ENCODE results near the gene CD6. TPM values are rescaled to one million over a fixed set of nuclear protein-coding genes. Genes with fewer than 3 reads are reported as not detected.

CD6 gene
- total RNA-seq, 1 experiment from 2014 or later, result not detected

DNA sequence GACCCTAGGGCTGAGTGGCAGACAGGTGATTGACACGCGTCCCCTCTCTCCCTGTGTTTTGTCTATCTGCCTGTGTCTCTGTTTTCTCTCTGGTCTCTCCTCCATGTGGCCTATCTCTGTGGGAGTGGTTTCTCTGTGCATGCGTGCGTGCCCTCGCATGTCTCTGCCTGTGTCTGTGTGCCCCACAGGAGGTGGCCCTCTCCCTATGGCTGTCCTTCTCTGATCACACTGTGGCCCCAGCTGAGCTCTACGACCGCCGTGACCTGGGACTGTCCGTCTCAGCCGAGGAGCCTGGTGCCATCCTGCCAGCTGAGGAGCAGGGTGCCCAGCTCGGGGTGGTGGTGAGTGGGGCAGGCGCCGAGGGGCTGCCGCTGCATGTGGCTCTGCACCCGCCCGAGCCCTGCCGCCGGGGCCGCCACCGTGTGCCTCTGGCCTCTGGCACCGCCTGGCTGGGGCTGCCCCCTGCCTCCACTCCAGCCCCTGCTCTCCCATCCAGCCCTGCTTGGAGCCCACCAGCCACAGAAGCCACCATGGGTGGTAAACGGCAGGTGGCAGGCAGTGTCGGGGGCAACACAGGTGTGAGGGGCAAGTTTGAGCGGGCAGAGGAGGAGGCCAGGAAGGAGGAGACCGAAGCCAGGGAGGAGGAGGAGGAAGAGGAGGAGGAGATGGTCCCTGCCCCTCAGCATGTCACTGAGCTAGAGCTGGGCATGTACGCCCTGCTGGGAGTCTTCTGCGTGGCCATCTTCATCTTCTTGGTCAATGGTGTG, 35.6 kb upstream of the CD6 start:
- DNase-seq (ENCODE audit: low read depth), result no peak

DNA sequence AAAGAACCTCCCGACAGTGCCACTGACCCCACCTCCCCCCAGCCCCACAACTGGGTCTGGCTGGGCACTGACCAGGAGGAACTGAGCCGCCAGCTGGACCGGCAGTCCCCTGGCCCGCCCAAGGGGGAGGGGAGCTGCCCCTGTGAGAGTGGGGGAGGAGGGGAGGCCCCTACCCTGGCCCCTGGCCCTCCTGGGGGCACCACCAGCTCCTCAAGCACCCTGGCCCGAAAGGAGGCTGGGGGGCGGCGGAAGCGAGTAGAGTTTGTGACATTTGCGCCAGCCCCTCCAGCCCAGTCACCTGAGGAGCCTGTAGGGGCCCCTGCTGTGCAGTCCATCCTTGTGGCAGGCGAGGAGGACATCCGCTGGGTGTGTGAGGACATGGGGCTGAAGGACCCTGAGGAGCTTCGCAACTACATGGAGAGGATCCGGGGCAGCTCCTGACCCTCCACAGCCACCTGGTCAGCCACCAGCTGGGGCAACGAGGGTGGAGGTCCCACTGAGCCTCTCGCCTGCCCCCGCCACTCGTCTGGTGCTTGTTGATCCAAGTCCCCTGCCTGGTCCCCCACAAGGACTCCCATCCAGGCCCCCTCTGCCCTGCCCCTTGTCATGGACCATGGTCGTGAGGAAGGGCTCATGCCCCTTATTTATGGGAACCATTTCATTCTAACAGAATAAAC, 34.9 kb upstream of the CD6 start:
- DNase-seq (ENCODE audit: low read depth), result no peak

DNA sequence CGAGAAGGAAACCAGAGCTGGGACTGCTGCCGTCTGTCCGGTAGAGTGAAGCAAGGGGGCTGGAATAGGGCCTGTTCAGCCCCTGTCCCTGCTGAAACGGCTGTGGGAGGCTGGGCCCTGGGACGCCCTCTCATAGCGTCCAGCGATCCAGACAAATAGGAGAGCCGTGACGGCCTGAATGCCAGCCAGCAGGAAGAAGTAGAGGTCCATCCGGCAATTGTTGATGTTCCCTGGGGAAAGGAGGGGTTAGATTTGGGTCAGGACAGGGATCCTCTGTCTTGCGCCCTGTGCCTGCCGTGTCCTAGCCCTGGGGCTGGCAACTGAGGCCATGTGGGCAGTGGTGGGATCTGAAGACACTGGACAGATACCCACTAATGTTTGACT, 34.3 kb upstream of the CD6 start:
- no peak for DNase-seq (ENCODE audit: low read depth)

- DNase-seq (ENCODE audit: low read depth), result no peak
Observed at GRCh38 chr11:60937811-60938210, 33.7 kb upstream of the CD6 start.

DNA sequence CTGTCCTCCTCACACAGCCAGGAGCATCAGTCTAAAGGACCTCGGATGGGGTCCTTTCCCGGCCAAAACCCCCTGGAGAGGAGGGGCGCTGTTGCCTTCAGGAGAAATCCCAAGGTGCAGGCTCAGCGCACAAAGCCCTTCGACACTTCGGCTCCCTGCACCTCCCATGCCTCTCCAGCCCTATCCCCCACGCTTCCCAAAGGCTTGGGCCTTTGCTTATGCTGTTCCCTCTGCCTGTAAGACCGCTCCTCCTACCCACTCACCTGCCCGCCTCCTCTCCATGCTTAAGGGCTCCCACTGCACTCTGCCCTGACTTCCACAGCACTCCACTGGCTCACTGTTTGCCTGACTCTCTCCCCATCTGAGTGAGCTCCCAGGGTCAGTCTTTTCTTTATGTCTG, 33.0 kb upstream of the CD6 start:
- no peak for DNase-seq (ENCODE audit: low read depth)

- no peak for DNase-seq (ENCODE audit: low read depth)
Observed at GRCh38 chr11:60939301-60939700, 32.2 kb upstream of the CD6 start.

GRCh38 chr11:60939855-60940254, 31.6 kb upstream of the CD6 start:
- DNase-seq (ENCODE audit: low read depth), result no peak

DNA sequence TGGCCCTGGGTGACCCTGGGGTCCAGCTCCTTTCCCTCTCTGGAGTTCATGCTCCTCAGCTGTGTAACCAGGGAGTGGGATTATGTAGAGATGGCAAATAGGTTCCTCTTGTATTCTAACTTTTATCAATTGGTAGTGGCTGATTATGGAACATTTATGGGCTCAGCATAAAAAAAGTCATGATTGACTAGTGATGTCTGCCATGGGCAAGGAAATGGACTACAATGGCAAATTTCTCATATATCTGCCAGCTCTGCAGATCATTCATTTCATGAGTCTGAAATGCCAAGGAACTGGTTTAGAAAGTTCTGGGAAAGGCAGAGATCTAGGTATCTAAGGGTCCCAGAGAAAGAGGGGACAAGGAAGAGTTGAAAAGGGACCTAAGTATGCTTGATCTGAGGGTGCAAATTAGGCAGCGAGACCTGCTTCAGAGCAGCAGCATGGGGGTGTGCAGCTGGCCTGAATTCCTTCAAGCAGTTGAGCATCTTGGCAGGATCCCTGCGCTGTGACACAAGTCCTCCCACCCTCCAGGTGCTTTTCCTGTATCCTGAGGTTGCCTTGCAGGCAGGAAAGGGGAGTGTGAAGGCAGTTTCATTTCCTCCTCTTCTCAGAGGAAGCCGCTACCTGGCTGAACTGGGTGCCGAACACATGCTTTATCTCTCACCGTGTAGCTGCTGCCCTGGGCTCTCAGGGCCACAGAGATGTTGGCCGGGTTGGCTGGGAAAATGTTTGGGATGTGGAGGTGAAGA, 29.9 kb upstream of the CD6 start:
- no peak for DNase-seq (ENCODE audit: low read depth)

DNA sequence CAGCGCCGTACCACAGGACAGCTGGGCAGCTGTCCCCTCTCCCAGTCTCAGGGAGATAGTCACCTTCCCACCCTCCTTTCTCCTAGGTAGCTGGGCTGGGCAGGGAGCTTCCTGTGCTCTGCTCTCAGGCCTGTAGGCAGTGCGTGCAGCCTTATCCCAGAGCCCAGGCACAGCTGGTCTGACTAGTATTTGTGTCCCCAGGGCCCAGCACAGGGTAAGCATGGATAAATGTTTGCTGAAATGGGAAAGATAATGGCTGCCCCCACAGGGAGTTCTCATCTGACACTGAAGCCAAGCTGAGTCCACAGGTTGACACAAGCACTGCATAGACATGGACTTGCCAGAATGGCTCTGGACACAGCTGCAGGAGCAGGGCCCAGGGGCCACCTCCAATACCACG, 29.3 kb upstream of the CD6 start:
- no peak for DNase-seq (ENCODE audit: low read depth)

GRCh38 chr11:60942970-60943565, 28.4 kb upstream of the CD6 start:
- DNase-seq (ENCODE audit: low read depth), result no peak

GRCh38 chr11:60944490-60945294, 26.8 kb upstream of the CD6 start:
- no peak for DNase-seq (ENCODE audit: low read depth)

GRCh38 chr11:60945295-60945667, 26.2 kb upstream of the CD6 start:
- DNase-seq (ENCODE audit: low read depth), result no peak

GRCh38 chr11:60946601-60947264, 24.7 kb upstream of the CD6 start:
- no peak for DNase-seq (ENCODE audit: low read depth)

GRCh38 chr11:60947700-60948099, 23.8 kb upstream of the CD6 start:
- no peak for DNase-seq (ENCODE audit: low read depth)

DNA sequence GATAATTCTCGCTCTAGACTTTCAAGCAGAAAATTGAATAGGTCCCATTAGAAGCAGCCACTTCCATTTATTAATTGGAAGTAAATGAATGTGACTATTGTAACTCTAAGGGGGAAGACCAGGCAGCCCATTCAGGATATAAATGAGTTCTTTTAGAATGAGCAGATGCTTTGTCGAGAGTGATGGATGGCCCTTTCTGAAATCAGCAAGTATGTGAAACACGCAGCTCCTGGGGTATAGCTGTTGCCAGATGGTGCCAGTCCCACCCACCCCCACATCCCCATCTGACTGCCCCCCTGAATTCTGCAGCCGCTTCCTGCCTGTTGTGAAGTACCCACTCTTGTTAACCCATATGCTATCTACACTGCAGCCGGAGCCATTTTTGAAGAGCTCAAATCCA, 23.2 kb upstream of the CD6 start:
- DNase-seq (ENCODE audit: low read depth), result no peak

DNA sequence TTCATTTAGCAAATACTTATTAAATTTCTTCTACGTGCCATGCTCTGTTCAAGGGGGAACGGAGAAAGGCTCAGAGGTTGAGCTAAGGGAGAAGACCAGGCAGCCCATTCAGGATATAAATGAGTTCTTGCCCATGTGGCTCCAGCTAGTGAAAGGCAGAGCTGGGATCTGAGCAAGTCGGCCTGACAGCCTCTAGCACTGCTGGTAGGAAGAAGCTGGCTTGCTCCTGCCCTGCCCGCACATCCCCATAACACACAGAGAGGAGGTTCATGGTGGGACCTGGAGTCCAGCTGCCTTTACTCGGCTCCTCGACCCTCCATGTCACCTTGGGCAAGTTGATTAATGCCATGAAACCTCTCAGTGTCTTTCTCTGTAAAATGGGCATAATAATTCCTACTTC, 21.5 kb upstream of the CD6 start:
- DNase-seq (ENCODE audit: low read depth), result no peak

GRCh38 chr11:60950933-60951605, 20.4 kb upstream of the CD6 start:
- DNase-seq (ENCODE audit: low read depth), result no peak

DNA sequence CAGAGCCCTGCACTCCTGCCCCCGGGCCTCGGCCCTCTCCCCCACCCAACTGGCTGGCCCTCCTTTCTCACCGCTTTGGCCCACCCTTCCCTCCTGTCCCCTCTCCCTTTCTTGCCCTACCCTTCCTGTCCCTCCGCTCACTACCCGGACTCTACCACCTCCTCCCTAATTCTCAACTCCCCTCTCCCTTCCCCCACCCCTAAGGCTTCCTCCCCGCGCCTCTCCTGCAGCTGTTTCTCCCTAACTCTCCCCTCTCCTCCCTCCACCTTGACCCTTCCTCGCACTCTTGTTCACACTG, 19.9 kb upstream of the CD6 start:
- DNase-seq (ENCODE audit: low read depth), result no peak

DNA sequence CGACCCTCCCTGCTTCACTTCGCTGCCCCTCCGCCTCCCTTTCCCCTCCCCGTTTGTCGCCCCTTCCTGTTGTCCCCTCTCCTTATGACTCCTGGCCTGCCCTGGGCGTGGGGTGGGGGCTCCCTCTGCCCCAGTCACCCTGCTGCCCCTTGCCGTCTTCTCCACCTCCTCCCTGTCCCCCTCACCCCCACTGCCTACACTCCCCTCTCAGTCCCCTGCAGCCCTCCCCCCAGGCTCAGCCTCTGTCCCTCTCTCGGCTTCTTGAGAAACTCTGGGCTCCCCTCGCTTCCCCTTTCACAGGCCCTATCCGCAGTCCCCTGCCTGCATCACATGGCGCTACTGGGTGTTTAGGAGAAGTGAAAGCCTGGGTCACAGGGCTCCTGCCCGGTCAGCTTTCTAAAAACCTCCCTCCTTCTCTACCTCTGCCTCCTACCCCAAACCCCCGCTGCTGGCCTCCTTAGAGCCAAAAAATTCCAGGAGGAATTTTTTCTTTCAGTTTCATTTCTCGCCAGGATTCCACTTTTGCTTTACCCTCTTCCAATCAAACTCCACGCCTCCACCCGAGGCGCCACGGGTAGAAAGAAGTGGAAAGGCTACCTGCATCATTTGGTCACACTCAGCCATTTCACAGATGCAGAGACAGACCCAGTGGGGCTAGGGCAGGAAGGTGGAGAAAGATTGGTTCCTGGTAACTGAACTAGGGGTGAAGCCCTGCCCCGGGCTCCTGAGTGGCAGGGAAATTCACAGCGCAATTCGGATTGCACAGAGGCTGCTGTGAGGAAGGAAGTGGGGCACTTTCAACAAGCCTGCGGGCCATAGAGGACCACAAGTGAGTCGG, 19.4 kb upstream of the CD6 start, which contains the start of gene SLC15A3:
Gene SLC15A3, minus strand, starts transcription at position 273 of the 838 bp plus-strand sequence. CDS start 625 bp downstream, outside the sequence.
- peak; percentile 52 for DNase-seq (ENCODE audit: low read depth)

All from LHCN-M2 (cell line).